WTC11 (cell line): Measurements from ENCODE around the gene TAX1BP3. TPM values are rescaled to one million over a fixed set of nuclear protein-coding genes. Genes with fewer than 3 reads are reported as not detected.

ENCODE experiments used
- ATAC-seq: fragments of 200-7000 bp; cut with Tn5 transposase; 2 replicates; pipeline ENCODE4 v1.10.0; 2021; ENCODE audit warnings: mild to moderate bottlenecking, moderate library complexity
- CTCF ChIA-PET: fragments of 300-600 bp; sonication (Branson Sonifier 250); formaldehyde crosslinking; loops from one replicate; lab custom pipeline; 2021; ENCODE audit warnings: antibody characterized with exemption; lab: Charles Lee
- POLR2A ChIA-PET: fragments of 350-600 bp; sonication (Branson Sonifier 250); formaldehyde crosslinking; loops from one replicate; lab custom pipeline; 2021; ENCODE audit warnings: antibody characterized with exemption; lab: Charles Lee
- DNase-seq: peaks from one replicate; pipeline ENCODE4 v3.0.0; 2021; ENCODE audit warnings: low spot score
- H3K27ac Mint-ChIP-seq: 2 replicates; pipeline ENCODE4 v1.8.0; 2021; ENCODE audit warnings: mixed read lengths
- H3K27me3 Mint-ChIP-seq: 2 replicates; pipeline ENCODE4 v1.8.0; 2021; ENCODE audit warnings: low read depth, mild to moderate bottlenecking, moderate library complexity, mixed read lengths
- H3K36me3 Mint-ChIP-seq: 2 replicates; pipeline ENCODE4 v1.8.0; 2021; ENCODE audit warnings: mixed read lengths
- H3K4me1 Mint-ChIP-seq: 2 replicates; pipeline ENCODE4 v1.8.0; 2022; ENCODE audit warnings: mixed read lengths
- H3K4me3 Mint-ChIP-seq: 2 replicates; pipeline ENCODE4 v1.8.0; 2021; ENCODE audit warnings: mild to moderate bottlenecking, moderate library complexity, mixed read lengths
- H3K9me3 Mint-ChIP-seq: 2 replicates; pipeline ENCODE4 v1.8.0; 2021; ENCODE audit warnings: mixed read lengths
- CBFB ChIP-seq: sonication (generic); formaldehyde crosslinking; IDR thresholded peaks from 2 replicates; pipeline ENCODE4 v1.8.1; 2022; ENCODE audit warnings: mild to moderate bottlenecking, low read depth, missing genetic modification reagents
- CREB1 ChIP-seq: sonication (generic); formaldehyde crosslinking; IDR thresholded peaks from 2 replicates; pipeline ENCODE4 v1.8.0; 2023; ENCODE audit warnings: mild to moderate bottlenecking, missing genetic modification reagents
- CREM ChIP-seq: sonication (generic); formaldehyde crosslinking; IDR thresholded peaks from 2 replicates; pipeline ENCODE4 v1.8.1; 2022; ENCODE audit warnings: mild to moderate bottlenecking, missing genetic modification reagents, moderate library complexity
- ETV6 ChIP-seq: sonication (generic); formaldehyde crosslinking; IDR thresholded peaks from 2 replicates; pipeline ENCODE4 v1.8.1; 2022; ENCODE audit warnings: mild to moderate bottlenecking, missing genetic modification reagents
- MYBL2 ChIP-seq: sonication (generic); formaldehyde crosslinking; IDR thresholded peaks from 2 replicates; pipeline ENCODE4 v1.8.1; 2023; ENCODE audit warnings: mild to moderate bottlenecking, moderate library complexity, missing genetic modification reagents
- NR2C2 ChIP-seq: sonication (generic); formaldehyde crosslinking; IDR thresholded peaks from 2 replicates; pipeline ENCODE4 v1.8.0; 2022; ENCODE audit warnings: mild to moderate bottlenecking, missing genetic modification reagents
- RELA ChIP-seq: sonication (generic); formaldehyde crosslinking; IDR thresholded peaks from 2 replicates; pipeline ENCODE4 v1.8.1; 2022; ENCODE audit warnings: missing genetic modification reagents, mild to moderate bottlenecking, borderline replicate concordance
- TCF7 ChIP-seq: sonication (generic); formaldehyde crosslinking; IDR thresholded peaks from 2 replicates; pipeline ENCODE4 v1.8.0; 2022; ENCODE audit warnings: mild to moderate bottlenecking, low read depth, missing genetic modification reagents, moderate library complexity
- ZNF138 ChIP-seq: sonication (generic); formaldehyde crosslinking; conservative IDR thresholded peaks from 2 replicates; pipeline ENCODE4 v1.8.1; 2022; ENCODE audit warnings: mild to moderate bottlenecking, moderate library complexity, missing genetic modification reagents
- total RNA-seq: library from RNA; stranded (reverse); gene quantifications from 3 replicates; pipeline ENCODE4 v1.2.3, GENCODE V29; 2021
- TF ChIP-seq, protein P1 (sequence below): sonication (generic); formaldehyde crosslinking; IDR thresholded peaks from 2 replicates; pipeline ENCODE4 v1.8.1; 2023; ENCODE audit warnings: mild to moderate bottlenecking, missing genetic modification reagents
- TF ChIP-seq, protein P2 (sequence below): sonication (generic); formaldehyde crosslinking; IDR thresholded peaks from 2 replicates; pipeline ENCODE4 v1.8.0; 2022; ENCODE audit warnings: mild to moderate bottlenecking, missing genetic modification reagents
- TF ChIP-seq, protein P3 (sequence below): sonication (generic); formaldehyde crosslinking; IDR thresholded peaks from 2 replicates; pipeline ENCODE4 v1.8.0; 2022; ENCODE audit warnings: missing genetic modification reagents
- TF ChIP-seq, protein P4 (sequence below): sonication (generic); formaldehyde crosslinking; IDR thresholded peaks from 2 replicates; pipeline ENCODE4 v1.8.1; 2022; ENCODE audit warnings: low read depth, mild to moderate bottlenecking, moderate library complexity, missing genetic modification reagents, borderline replicate concordance
- TF ChIP-seq, protein P5 (sequence below): sonication (generic); formaldehyde crosslinking; IDR thresholded peaks from 2 replicates; pipeline ENCODE4 v1.8.0; 2022; ENCODE audit warnings: mild to moderate bottlenecking, missing genetic modification reagents
- TF ChIP-seq, protein P6 (sequence below): sonication (generic); formaldehyde crosslinking; IDR thresholded peaks from 2 replicates; pipeline ENCODE4 v1.8.0; 2023; ENCODE audit warnings: missing genetic modification reagents, mild to moderate bottlenecking, borderline replicate concordance

The TAX1BP3 gene
- total RNA-seq, 1 experiment from 2014 or later = 76.2 TPM

DNA sequence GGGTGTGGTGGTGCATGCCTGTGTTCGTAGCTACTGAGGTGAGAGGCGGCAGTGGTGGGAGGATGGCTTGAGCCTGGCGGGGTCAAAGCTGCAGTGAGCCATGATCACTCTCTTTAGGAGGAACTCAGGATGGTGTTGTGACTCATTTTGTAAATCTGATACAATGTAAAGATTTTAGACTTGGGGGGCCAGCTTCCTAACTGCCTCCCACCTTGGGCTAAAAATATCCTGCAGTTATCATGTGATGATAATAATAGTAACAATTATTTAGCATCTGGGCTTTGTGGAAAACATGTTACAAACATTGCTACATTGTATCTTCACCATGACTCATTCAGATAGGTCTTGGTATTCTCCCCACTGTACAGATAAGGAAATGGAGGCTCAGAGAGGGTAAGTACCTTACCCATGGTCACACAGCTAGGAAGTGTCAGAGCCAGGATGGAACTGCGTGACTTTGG, 24.5 kb downstream of the TAX1BP3 start (continued):
- TF ChIP-seq CREM (no peak), ETV6 (CRISPR knock-in tag) (no peak), NR2C2 (CRISPR knock-in tag) (no peak), CBFB (CRISPR knock-in tag) (no peak)
- TF ChIP-seq, protein P1, sequence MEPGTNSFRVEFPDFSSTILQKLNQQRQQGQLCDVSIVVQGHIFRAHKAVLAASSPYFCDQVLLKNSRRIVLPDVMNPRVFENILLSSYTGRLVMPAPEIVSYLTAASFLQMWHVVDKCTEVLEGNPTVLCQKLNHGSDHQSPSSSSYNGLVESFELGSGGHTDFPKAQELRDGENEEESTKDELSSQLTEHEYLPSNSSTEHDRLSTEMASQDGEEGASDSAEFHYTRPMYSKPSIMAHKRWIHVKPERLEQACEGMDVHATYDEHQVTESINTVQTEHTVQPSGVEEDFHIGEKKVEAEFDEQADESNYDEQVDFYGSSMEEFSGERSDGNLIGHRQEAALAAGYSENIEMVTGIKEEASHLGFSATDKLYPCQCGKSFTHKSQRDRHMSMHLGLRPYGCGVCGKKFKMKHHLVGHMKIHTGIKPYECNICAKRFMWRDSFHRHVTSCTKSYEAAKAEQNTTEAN (CRISPR knock-in tag) = no peak
- TF ChIP-seq, protein P2, sequence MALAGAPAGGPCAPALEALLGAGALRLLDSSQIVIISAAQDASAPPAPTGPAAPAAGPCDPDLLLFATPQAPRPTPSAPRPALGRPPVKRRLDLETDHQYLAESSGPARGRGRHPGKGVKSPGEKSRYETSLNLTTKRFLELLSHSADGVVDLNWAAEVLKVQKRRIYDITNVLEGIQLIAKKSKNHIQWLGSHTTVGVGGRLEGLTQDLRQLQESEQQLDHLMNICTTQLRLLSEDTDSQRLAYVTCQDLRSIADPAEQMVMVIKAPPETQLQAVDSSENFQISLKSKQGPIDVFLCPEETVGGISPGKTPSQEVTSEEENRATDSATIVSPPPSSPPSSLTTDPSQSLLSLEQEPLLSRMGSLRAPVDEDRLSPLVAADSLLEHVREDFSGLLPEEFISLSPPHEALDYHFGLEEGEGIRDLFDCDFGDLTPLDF (CRISPR knock-in tag) = no peak
- TF ChIP-seq, protein P3, sequence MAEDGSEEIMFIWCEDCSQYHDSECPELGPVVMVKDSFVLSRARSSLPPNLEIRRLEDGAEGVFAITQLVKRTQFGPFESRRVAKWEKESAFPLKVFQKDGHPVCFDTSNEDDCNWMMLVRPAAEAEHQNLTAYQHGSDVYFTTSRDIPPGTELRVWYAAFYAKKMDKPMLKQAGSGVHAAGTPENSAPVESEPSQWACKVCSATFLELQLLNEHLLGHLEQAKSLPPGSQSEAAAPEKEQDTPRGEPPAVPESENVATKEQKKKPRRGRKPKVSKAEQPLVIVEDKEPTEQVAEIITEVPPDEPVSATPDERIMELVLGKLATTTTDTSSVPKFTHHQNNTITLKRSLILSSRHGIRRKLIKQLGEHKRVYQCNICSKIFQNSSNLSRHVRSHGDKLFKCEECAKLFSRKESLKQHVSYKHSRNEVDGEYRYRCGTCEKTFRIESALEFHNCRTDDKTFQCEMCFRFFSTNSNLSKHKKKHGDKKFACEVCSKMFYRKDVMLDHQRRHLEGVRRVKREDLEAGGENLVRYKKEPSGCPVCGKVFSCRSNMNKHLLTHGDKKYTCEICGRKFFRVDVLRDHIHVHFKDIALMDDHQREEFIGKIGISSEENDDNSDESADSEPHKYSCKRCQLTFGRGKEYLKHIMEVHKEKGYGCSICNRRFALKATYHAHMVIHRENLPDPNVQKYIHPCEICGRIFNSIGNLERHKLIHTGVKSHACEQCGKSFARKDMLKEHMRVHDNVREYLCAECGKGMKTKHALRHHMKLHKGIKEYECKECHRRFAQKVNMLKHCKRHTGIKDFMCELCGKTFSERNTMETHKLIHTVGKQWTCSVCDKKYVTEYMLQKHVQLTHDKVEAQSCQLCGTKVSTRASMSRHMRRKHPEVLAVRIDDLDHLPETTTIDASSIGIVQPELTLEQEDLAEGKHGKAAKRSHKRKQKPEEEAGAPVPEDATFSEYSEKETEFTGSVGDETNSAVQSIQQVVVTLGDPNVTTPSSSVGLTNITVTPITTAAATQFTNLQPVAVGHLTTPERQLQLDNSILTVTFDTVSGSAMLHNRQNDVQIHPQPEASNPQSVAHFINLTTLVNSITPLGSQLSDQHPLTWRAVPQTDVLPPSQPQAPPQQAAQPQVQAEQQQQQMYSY (CRISPR knock-in tag) = no peak
- TF ChIP-seq, all 79 proteins: peak for 0

DNA sequence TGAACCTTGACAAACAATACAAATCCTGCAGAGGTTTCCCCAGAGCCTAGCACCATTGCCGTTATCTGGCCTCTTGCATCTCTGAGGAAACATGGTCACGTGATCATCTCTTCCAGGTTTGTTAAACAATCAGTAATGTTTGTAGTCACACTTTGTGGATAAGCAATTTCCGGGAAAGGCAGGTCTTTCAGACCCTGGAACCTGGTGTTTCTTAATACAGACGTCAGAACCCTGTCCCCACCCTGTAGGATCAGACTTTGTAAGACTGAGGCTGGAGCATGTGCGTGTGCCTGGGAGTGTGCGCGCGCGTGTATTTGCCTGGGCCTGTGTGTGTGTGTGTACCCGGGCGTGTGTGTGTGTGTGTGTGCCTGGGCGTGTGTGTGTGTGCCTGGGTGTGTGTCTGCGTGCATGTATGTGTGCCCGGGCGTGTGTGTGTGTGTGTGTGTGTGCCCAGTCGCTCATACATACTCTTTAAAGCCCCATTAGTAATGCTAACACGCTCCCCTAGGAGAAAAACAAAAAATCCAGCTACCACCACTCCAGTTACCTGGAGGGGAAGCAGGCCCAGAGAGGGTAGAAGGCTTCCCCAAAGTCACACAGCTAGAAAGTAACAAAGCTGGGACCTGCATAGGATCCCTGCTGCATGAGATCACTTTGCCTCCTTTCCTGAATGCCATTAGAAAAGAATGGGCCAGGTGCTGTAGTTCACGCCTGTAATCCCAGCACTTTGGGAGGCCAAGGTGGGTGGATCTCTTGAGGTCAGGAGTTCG, 26.5 kb downstream of the TAX1BP3 start:
- Mint-ChIP-seq H3K4me1 (peaks cover 23% of the 10 kb centered on the region), H3K36me3 (peaks cover 3% of the 10 kb centered on the region; the same call in 1 of the 2 replicates), H3K9me3 (no peaks in the 10 kb centered on the region), H3K27ac (no peak overlapping the region), H3K4me3 (no peak overlapping the region), H3K27me3 (no peaks in the 10 kb centered on the region)
- CTCF ChIA-PET = interaction anchor here (0.7 to 1.0 kb wide), 2 partner anchors 40 to 204 kb away, joined by 3 read pairs; partner anchors contain the start of gene NCBP3
- POLR2A ChIA-PET = no interaction called here
- DNase-seq (no peak), ATAC-seq (no peak)
- TF ChIP-seq, protein P4, sequence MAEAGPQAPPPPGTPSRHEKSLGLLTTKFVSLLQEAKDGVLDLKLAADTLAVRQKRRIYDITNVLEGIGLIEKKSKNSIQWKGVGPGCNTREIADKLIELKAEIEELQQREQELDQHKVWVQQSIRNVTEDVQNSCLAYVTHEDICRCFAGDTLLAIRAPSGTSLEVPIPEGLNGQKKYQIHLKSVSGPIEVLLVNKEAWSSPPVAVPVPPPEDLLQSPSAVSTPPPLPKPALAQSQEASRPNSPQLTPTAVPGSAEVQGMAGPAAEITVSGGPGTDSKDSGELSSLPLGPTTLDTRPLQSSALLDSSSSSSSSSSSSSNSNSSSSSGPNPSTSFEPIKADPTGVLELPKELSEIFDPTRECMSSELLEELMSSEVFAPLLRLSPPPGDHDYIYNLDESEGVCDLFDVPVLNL = no peak
- TF ChIP-seq, protein P5, sequence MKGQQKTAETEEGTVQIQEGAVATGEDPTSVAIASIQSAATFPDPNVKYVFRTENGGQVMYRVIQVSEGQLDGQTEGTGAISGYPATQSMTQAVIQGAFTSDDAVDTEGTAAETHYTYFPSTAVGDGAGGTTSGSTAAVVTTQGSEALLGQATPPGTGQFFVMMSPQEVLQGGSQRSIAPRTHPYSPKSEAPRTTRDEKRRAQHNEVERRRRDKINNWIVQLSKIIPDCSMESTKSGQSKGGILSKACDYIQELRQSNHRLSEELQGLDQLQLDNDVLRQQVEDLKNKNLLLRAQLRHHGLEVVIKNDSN (CRISPR knock-in tag) = 0 out of 2 replicates have a peak, but pooled peaks have one; percentile 15

DNA sequence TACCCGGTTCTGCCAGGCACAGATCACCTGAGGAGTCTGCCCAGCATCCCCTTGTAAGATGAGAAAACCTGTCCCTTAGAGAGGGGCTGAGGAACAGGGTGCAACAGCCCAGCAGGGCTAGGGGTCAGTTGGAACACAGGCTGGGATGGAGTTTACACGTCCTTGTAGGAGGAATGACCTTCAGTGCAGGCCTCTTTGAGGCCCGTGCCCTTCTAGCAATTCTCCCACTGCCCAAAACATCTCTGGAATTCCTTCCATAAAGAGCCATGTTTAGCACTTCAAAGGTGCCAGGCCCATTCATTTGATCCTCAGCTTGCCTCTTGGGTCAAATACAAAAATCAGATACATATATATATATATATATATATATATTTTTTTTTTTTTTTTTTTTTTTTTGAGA, 27.4 kb downstream of the TAX1BP3 start:
- H3K4me3 Mint-ChIP-seq = no peak overlapping the region
- ChIA-PET POLR2A (no interaction called here), CTCF (interaction anchor here (0.7 to 1.0 kb wide), 2 partner anchors 39 to 205 kb away, joined by 3 read pairs; partner anchors contain the start of gene NCBP3)
- H3K36me3 Mint-ChIP-seq = peaks cover 3% of the 10 kb centered on the region; the same call in 1 of the 2 replicates
- H3K9me3 Mint-ChIP-seq = no peaks in the 10 kb centered on the region
- no peak for ATAC-seq
- H3K27me3 Mint-ChIP-seq = no peaks in the 10 kb centered on the region
- DNase-seq = no peak
- H3K27ac Mint-ChIP-seq = no peak overlapping the region; the same call in 1 of the 2 replicates
- H3K4me1 Mint-ChIP-seq = peaks cover 23% of the 10 kb centered on the region
- TF ChIP-seq RELA (no peak), TCF7 (no peak), ZNF138 (CRISPR knock-in tag) (no peak), MYBL2 (CRISPR knock-in tag) (no peak), CREB1 (CRISPR knock-in tag) (no peak), NR2C2 (CRISPR knock-in tag) (no peak)
- TF ChIP-seq, protein P1 (CRISPR knock-in tag) = no peak
- TF ChIP-seq, protein P6, sequence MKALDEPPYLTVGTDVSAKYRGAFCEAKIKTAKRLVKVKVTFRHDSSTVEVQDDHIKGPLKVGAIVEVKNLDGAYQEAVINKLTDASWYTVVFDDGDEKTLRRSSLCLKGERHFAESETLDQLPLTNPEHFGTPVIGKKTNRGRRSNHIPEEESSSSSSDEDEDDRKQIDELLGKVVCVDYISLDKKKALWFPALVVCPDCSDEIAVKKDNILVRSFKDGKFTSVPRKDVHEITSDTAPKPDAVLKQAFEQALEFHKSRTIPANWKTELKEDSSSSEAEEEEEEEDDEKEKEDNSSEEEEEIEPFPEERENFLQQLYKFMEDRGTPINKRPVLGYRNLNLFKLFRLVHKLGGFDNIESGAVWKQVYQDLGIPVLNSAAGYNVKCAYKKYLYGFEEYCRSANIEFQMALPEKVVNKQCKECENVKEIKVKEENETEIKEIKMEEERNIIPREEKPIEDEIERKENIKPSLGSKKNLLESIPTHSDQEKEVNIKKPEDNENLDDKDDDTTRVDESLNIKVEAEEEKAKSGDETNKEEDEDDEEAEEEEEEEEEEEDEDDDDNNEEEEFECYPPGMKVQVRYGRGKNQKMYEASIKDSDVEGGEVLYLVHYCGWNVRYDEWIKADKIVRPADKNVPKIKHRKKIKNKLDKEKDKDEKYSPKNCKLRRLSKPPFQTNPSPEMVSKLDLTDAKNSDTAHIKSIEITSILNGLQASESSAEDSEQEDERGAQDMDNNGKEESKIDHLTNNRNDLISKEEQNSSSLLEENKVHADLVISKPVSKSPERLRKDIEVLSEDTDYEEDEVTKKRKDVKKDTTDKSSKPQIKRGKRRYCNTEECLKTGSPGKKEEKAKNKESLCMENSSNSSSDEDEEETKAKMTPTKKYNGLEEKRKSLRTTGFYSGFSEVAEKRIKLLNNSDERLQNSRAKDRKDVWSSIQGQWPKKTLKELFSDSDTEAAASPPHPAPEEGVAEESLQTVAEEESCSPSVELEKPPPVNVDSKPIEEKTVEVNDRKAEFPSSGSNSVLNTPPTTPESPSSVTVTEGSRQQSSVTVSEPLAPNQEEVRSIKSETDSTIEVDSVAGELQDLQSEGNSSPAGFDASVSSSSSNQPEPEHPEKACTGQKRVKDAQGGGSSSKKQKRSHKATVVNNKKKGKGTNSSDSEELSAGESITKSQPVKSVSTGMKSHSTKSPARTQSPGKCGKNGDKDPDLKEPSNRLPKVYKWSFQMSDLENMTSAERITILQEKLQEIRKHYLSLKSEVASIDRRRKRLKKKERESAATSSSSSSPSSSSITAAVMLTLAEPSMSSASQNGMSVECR (CRISPR knock-in tag) = no peak
